CD8-positive, alpha-beta memory T cell (primary cell): Measurements from ENCODE around the gene FAM13B. TPM values are rescaled to one million over a fixed set of nuclear protein-coding genes. Genes with fewer than 3 reads are reported as not detected.
"Not testable (repeated sequence)": the region's sequence is repeated elsewhere in the genome, so short reads cannot be mapped to it uniquely, and the experiment has no call there.

Experiments
- CTCF ChIA-PET: fragments of 350-600 bp; sonication (Branson Sonifier 250); formaldehyde crosslinking; loops from one replicate; lab custom pipeline; 2021; ENCODE audit warnings: antibody characterized with exemption; lab: Charles Lee
- POLR2A ChIA-PET: fragments of 350-600 bp; sonication (Branson Sonifier 250); formaldehyde crosslinking; loops from one replicate; lab custom pipeline; 2021; ENCODE audit warnings: antibody characterized with exemption; lab: Charles Lee
- DNase-seq, 5 donors: peaks; one replicate each; pipeline versions ENCODE4 v3.0.0 to v3.0.0-alpha.2; 2020 to 2022; ENCODE audit warnings: mixed read lengths in 1 of 5
- H3K27ac ChIP-seq: one replicate; pipeline ENCODE4 v1.7.0; 2013; ENCODE audit warnings: low read depth, mild to moderate bottlenecking, low read length, moderate library complexity
- H3K27me3 ChIP-seq: 2 replicates; pipeline ENCODE4 v1.7.0; 2013; ENCODE audit warnings: low read length, mild to moderate bottlenecking; ENCODE audit not compliant: insufficient read depth, poor library complexity, severe bottlenecking
- H3K36me3 ChIP-seq: 2 replicates; pipeline ENCODE4 v1.7.0; 2013; ENCODE audit warnings: mild to moderate bottlenecking, low read length, moderate library complexity; ENCODE audit not compliant: insufficient read depth
- H3K4me1 ChIP-seq: 2 replicates; pipeline ENCODE4 v1.7.0; 2013; ENCODE audit warnings: mild to moderate bottlenecking, low read length, moderate library complexity; ENCODE audit not compliant: insufficient read depth
- H3K4me3 ChIP-seq: 2 replicates; pipeline ENCODE4 v1.7.0; 2013; ENCODE audit warnings: mild to moderate bottlenecking, low read length
- H3K9me3 ChIP-seq: 2 replicates; pipeline ENCODE4 v1.7.0; 2013; ENCODE audit warnings: mild to moderate bottlenecking, low read length
- H3K27ac Mint-ChIP-seq, 8 donors: one replicate each; pipeline ENCODE4 v1.8.0; 2020 to 2021; ENCODE audit warnings: mixed read lengths in 8 of 8, mild to moderate bottlenecking in 6 of 8, inconsistent platforms in 3 of 8, moderate library complexity in 3 of 8
- H3K27me3 Mint-ChIP-seq, 2 donors: one replicate each; pipeline ENCODE4 v1.8.0; 2020 to 2021; ENCODE audit warnings: mixed read lengths in 2 of 2, mild to moderate bottlenecking in 1 of 2, moderate library complexity in 1 of 2
- H3K36me3 Mint-ChIP-seq, 3 donors: one replicate each; pipeline ENCODE4 v1.8.0; 2020 to 2021; ENCODE audit warnings: mixed read lengths in 3 of 3, inconsistent platforms in 1 of 3, mild to moderate bottlenecking in 1 of 3
- H3K4me1 Mint-ChIP-seq, 3 donors: one replicate each; pipeline ENCODE4 v1.8.0; 2020 to 2021; ENCODE audit warnings: mixed read lengths in 3 of 3, inconsistent platforms in 1 of 3, mild to moderate bottlenecking in 1 of 3
- H3K4me3 Mint-ChIP-seq, 7 donors: one replicate each; pipeline ENCODE4 v1.8.0; 2020 to 2021; ENCODE audit warnings: mixed read lengths in 7 of 7, mild to moderate bottlenecking in 6 of 7, moderate library complexity in 4 of 7, inconsistent platforms in 2 of 7
- H3K9me3 Mint-ChIP-seq, 5 donors: one replicate each; pipeline ENCODE4 v1.8.0; 2020 to 2022; ENCODE audit warnings: mixed read lengths in 5 of 5, mild to moderate bottlenecking in 3 of 5, moderate library complexity in 2 of 5, inconsistent platforms in 1 of 5
- polyA plus RNA-seq: library from polyadenylated mRNA; unstranded; fragments of 300-500 nt; fragmentation: Illumina TruSeq; gene quantifications from one replicate; pipeline ENCODE4 v1.2.3, GENCODE V29; 2021
- total RNA-seq, 2 experiments: library from RNA; stranded (reverse); gene quantifications; one replicate each; pipeline ENCODE4 v1.2.3, GENCODE V29; 2021

FAM13B gene
- total and polyA plus RNA-seq, 3 experiments from 2014 or later, result 25.3 to 37.2 (median 28.9) TPM

- H3K9me3 Mint-ChIP-seq, result no peaks in the 10 kb centered on the region
- CTCF ChIA-PET, result interaction anchor here (0.7 to 1.9 kb wide), 5 partner anchors 29 to 436 kb away, joined by 3 to 5 read pairs (median 4); no protein-coding TSS in a partner anchor
- peaks cover 4 to 6% (median 5%) of the 10 kb centered on the region in 3 donors for H3K4me1 Mint-ChIP-seq
- H3K4me3 Mint-ChIP-seq, result no peak overlapping the region
- no peaks in the 10 kb centered on the region for H3K9me3 ChIP-seq
- POLR2A ChIA-PET, result no interaction called here
- no peak overlapping the region for H3K27ac ChIP-seq
- H3K4me3 ChIP-seq, result no peak overlapping the region
- H3K27ac Mint-ChIP-seq, result peak overlapping the region in 2 of 8 donors; percentile 21 to 73
- H3K27me3 Mint-ChIP-seq, result no peaks in the 10 kb centered on the region
- no peaks in the 10 kb centered on the region for H3K27me3 ChIP-seq
- DNase-seq, result no peak
- H3K36me3 ChIP-seq, result no peaks in the 10 kb centered on the region
- H3K36me3 Mint-ChIP-seq, result no peaks in the 10 kb centered on the region
- no peaks in the 10 kb centered on the region for H3K4me1 ChIP-seq
Observed at GRCh38 chr5:138065102-138065501, 32.2 kb upstream of the FAM13B start.

GRCh38 chr5:138064526-138064925 is 31.6 kb upstream of the FAM13B start:
- no peak for DNase-seq
- Histone ChIP-seq H3K9me3 (no peaks in the 10 kb centered on the region), H3K4me3 (no peak overlapping the region), H3K27ac (no peak overlapping the region), H3K4me1 (no peaks in the 10 kb centered on the region), H3K36me3 (no peaks in the 10 kb centered on the region), H3K27me3 (no peaks in the 10 kb centered on the region)
- ChIA-PET CTCF (interaction anchor here (0.7 to 1.9 kb wide), 5 partner anchors 28 to 435 kb away, joined by 3 to 5 read pairs (median 4); no protein-coding TSS in a partner anchor), POLR2A (no interaction called here)
- Mint-ChIP-seq H3K4me1 (peaks cover 4 to 6% (median 5%) of the 10 kb centered on the region in 3 donors), H3K4me3 (no peak overlapping the region), H3K27me3 (no peaks in the 10 kb centered on the region), H3K9me3 (no peaks in the 10 kb centered on the region), H3K27ac (peak overlapping the region in 2 of 8 donors; percentile 22 to 73), H3K36me3 (no peaks in the 10 kb centered on the region)

GRCh38 chr5:138054847-138055558 is 22.1 kb upstream of the FAM13B start:
- no peaks in the 10 kb centered on the region for H3K9me3 Mint-ChIP-seq
- Histone ChIP-seq H3K4me3 (no peak overlapping the region), H3K4me1 (no peaks in the 10 kb centered on the region), H3K36me3 (no peaks in the 10 kb centered on the region), H3K27me3 (no peaks in the 10 kb centered on the region), H3K27ac (no peak overlapping the region), H3K9me3 (no peaks in the 10 kb centered on the region)
- no peak for DNase-seq
- no peaks in the 10 kb centered on the region for H3K4me1 Mint-ChIP-seq
- H3K4me3 Mint-ChIP-seq, result no peak overlapping the region
- no peak overlapping the region for H3K27ac Mint-ChIP-seq
- peaks cover 6 to 10% of the 10 kb centered on the region in 2 donors for H3K27me3 Mint-ChIP-seq
- ChIA-PET POLR2A (no interaction called here), CTCF (interaction anchor here (1.8 kb wide), 1 partner anchor 78 kb away, joined by 4 read pairs; no protein-coding TSS in a partner anchor)
- H3K36me3 Mint-ChIP-seq, result no peaks in the 10 kb centered on the region

GRCh38 chr5:138054206-138054605 is 21.3 kb upstream of the FAM13B start:
- POLR2A ChIA-PET, result no interaction called here

GRCh38 chr5:138053554-138053953 is 20.7 kb upstream of the FAM13B start:
- Mint-ChIP-seq H3K9me3 (no peaks in the 10 kb centered on the region), H3K27ac (no peak overlapping the region), H3K4me3 (no peak overlapping the region), H3K36me3 (no peaks in the 10 kb centered on the region), H3K4me1 (no peaks in the 10 kb centered on the region), H3K27me3 (peaks cover 6 to 10% of the 10 kb centered on the region in 2 donors)
- Histone ChIP-seq H3K36me3 (no peaks in the 10 kb centered on the region), H3K9me3 (no peaks in the 10 kb centered on the region), H3K4me1 (no peaks in the 10 kb centered on the region), H3K4me3 (no peak overlapping the region), H3K27me3 (no peaks in the 10 kb centered on the region), H3K27ac (no peak overlapping the region)
- POLR2A ChIA-PET, result no interaction called here
- CTCF ChIA-PET, result interaction anchor here (0.7 to 1.8 kb wide), 2 partner anchors 14 to 80 kb away, joined by 3 to 4 read pairs; no protein-coding TSS in a partner anchor
- no peak for DNase-seq

More at GRCh38 chr5:138054206-138054605, 21.3 kb upstream of the FAM13B start:
- H3K36me3 Mint-ChIP-seq, result no peaks in the 10 kb centered on the region
- no peaks in the 10 kb centered on the region for H3K4me1 Mint-ChIP-seq
- no peak for DNase-seq
- H3K27me3 Mint-ChIP-seq, result peaks cover 6 to 10% of the 10 kb centered on the region in 2 donors
- Histone ChIP-seq H3K4me1 (no peaks in the 10 kb centered on the region), H3K4me3 (no peak overlapping the region), H3K9me3 (no peaks in the 10 kb centered on the region), H3K36me3 (no peaks in the 10 kb centered on the region), H3K27me3 (no peaks in the 10 kb centered on the region), H3K27ac (no peak overlapping the region)
- H3K4me3 Mint-ChIP-seq, result no peak overlapping the region
- CTCF ChIA-PET, result interaction anchor here (0.7 to 1.8 kb wide), 2 partner anchors 14 to 79 kb away, joined by 3 to 4 read pairs; no protein-coding TSS in a partner anchor
- H3K9me3 Mint-ChIP-seq, result no peaks in the 10 kb centered on the region
- no peak overlapping the region for H3K27ac Mint-ChIP-seq

GRCh38 chr5:138052718-138053117 is 19.8 kb upstream of the FAM13B start:
- H3K4me3 ChIP-seq, DNase-seq, H3K9me3 ChIP-seq, POLR2A ChIA-PET, H3K9me3 Mint-ChIP-seq, H3K27me3 Mint-ChIP-seq, H3K27ac ChIP-seq, H3K36me3 Mint-ChIP-seq, H3K4me1 ChIP-seq, H3K27me3 ChIP-seq, H3K27ac Mint-ChIP-seq, H3K36me3 ChIP-seq, CTCF ChIA-PET, H3K4me1 Mint-ChIP-seq, H3K4me3 Mint-ChIP-seq: not testable (repeated sequence)

- DNase-seq, result no peak
- H3K27ac ChIP-seq, result no peak overlapping the region
- no peaks in the 10 kb centered on the region for H3K4me1 ChIP-seq
- no peaks in the 10 kb centered on the region for H3K36me3 ChIP-seq
- Mint-ChIP-seq H3K9me3 (no peaks in the 10 kb centered on the region), H3K27ac (no peak overlapping the region), H3K4me1 (no peaks in the 10 kb centered on the region), H3K36me3 (no peaks in the 10 kb centered on the region), H3K4me3 (no peak overlapping the region), H3K27me3 (peaks cover 6 to 7% of the 10 kb centered on the region in 2 donors)
- H3K27me3 ChIP-seq, result no peaks in the 10 kb centered on the region
- no peaks in the 10 kb centered on the region for H3K9me3 ChIP-seq
- CTCF ChIA-PET, result no interaction called here
- H3K4me3 ChIP-seq, result no peak overlapping the region
- POLR2A ChIA-PET, result no interaction called here
Observed at GRCh38 chr5:138051441-138052296, 18.8 kb upstream of the FAM13B start.

GRCh38 chr5:138045283-138045682 is 12.4 kb upstream of the FAM13B start:
- H3K9me3 ChIP-seq, H3K27ac Mint-ChIP-seq, H3K4me1 Mint-ChIP-seq, H3K4me3 Mint-ChIP-seq, H3K36me3 ChIP-seq, DNase-seq, POLR2A ChIA-PET, H3K27ac ChIP-seq, H3K9me3 Mint-ChIP-seq, H3K36me3 Mint-ChIP-seq, H3K4me1 ChIP-seq, H3K27me3 Mint-ChIP-seq, H3K27me3 ChIP-seq, H3K4me3 ChIP-seq: not testable (repeated sequence)
- CTCF ChIA-PET, result interaction anchor here (1.9 kb wide), 1 partner anchor 10 kb away, joined by 5 read pairs; no protein-coding TSS in a partner anchor
